NCI-H1048 (cell line): Measurements from ENCODE around the gene CENPU.
"Not testable (repeated sequence)": the region's sequence is repeated elsewhere in the genome, so short reads cannot be mapped to it uniquely, and the experiment has no call there.

Experiments used
- DNase-seq: peaks from one replicate; lab custom pipeline; 2025; lab: John Stamatoyannopoulos, UW

The CENPU gene, protein sequence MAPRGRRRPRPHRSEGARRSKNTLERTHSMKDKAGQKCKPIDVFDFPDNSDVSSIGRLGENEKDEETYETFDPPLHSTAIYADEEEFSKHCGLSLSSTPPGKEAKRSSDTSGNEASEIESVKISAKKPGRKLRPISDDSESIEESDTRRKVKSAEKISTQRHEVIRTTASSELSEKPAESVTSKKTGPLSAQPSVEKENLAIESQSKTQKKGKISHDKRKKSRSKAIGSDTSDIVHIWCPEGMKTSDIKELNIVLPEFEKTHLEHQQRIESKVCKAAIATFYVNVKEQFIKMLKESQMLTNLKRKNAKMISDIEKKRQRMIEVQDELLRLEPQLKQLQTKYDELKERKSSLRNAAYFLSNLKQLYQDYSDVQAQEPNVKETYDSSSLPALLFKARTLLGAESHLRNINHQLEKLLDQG

DNA sequence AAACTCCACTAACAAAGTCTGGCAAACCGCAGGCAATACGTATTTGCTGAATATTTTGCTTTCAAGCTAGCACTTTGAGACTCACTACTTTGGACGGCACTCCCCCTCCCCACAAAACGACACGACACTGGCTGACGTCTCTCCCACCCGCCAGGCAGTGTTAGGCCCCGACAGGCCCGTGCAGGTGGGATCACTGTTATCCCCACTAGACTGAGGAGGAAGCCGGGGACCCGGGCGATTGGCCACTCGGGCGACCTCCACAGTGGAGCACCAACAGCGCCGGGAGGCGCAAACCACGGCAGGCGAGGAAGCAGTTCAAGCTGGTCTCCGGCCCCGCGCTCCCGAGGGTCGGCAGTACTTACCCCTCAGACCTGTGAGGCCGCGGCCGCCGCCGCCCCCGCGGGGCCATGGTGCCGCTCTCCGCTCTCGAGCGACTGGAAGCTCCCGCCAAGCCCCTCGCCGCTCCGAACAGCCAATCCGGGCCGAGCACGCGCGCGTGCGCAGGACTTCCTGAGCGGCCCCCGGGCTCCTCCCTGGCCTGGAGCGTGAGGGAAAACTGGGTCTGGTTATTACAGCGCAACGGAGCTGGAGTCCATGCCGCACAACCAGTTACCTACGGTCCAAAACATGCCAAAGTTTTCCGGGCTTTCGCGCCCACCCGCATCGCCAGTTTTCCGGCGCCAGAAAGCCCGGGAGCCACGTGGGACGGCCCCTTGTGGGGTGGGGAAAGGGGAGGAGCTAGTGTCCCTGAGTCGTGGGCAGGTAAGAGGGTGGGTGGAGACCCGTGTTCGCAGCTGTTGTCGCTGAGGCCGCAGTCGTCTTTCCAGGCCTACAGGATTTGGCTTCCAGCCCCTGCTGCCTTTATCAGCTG is at the start of gene CENPU:
TSS of gene CENPU (minus strand) at position 443 of the 871 bp plus-strand sequence. CDS start at position 409, 34 bp downstream.
- DNase-seq = peak; percentile 99

DNA sequence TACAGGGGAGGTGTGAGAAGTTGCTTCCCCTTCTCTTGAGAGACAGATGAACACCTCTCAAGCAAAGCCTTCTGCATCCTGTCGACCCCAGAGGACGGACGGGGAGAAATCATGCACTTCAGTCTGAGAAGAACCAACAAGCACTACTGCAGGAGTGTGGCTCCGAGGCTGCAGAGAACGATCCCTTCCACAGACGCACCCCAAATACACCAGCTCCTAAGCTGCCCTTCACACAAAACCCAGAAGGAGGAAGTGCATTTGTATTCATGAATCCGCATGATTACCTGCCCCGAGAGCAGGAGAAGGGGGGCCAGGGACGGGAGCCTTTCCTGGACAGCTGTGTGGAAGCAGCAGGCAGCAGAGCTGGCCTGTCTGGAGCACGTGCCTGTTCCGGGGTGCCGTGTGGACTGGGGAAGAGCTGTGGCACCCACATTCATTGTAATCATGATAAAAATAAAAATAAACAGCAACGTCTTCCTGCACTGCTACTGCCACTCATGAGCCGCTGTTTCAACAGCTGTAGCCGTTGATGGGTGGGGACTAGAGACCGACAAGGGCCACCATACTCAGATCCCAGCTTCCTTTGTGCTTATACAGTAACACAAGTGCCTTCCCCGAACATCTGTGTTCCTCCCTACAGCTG is 49.0 kb upstream of the CENPU start:
- no peak for DNase-seq

DNA sequence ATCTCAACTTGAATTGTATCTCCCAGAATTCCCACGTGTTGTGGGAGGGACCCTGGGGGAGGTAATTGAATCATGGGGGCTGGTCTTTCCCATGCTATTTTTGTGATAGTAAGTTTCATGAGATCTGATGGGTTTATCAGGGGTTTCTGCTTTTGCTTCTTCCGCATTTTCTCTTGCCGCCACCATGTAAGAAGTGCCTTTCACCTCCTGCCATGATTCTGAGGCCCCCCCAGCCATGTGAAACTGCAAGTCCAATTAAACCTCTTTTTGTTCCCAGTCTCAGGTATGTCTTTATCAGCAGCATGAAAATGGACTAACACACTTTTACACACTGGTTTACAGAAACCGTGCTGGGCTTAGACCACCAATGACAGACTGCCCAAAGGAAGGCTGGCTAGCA is 45.3 kb upstream of the CENPU start:
- not testable (repeated sequence) for DNase-seq

DNA sequence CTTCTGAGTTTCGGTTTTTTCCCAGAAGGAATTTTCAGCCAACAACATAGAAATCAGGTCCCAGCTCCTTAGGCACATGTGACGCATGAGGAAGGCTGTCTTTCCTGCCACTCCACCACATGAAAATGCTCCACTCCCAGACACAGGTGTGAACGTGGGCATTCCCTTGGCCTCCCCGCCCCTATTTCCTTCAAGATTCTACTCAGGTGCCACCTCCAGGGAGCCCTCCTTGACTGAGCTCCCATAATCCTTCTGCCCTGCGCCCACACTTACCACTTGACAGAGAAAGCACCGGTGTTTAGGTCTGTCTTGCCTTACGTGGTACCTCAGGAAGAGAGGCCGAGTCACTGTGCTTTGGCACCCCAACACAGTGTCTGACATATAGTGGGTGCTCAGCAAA is 44.4 kb upstream of the CENPU start:
- DNase-seq = no peak

DNA sequence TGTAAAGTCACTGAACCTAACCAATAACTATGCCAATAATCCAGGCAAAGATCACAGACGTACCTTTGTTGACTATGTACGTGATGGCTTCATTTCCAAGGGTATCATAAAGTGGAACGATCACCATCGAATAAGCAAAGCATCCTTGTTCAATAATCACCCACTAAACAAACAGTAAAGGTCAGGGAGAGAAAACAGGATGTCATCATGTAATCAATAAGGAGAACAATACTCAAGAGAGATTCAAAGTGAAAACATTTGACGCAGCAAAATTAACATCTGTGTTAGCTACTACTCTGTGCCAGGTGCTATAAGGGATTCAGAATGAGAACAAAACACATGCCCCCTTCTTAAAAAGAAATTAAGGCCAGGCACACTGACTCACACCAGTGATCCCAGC is 42.9 kb upstream of the CENPU start:
- DNase-seq = no peak

DNA sequence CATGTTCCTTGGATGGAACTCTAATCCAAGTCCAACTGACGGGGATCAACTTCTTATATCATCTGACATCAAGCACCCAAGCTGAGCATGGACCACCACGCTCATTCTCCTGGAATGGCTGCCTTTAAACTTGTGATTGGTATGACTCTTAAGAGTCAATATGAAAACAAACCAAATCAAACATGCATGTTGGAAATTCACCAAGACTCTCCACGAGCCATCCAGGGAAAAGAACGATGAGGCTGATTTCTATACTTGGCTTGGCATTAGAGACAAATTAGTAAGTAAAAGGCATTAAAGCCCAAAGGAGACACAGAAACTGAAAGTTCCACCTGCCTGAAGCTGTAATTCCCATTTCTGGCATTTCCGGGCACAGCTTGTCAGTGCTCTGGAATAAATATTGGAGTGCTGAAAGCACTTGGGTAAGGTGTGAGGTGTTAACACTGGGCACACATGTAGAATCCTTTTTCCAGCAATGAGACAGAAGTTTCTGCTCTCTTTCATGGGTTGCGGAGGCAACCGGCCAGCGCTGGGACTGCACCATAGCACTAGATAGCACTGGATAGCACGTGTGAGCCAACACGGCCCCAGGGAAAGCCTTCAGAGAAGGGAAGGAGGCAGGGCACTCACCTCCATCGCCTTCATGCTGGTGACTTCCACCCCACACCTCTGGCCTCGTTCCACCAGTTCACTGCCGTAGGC is 42.1 kb upstream of the CENPU start:
- no peak for DNase-seq

DNA sequence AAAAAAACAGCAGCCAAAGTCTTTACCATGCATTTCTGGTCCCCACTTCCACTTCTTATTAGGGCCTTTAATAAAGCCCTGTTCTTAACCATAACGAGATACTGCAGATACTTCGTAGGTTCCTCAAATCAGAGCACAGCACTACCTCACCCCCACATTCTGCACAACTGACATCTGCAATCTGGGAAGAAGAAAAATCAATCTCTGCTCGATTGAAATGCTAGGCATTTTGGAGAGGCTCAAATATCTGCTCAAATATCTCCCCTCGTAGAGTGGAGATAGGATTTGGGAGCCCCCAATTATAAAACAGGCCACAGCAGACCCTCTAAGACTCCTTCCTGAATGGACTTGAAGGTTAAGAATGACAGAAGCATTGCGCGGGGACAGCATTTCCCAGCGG is 40.3 kb upstream of the CENPU start:
- no peak for DNase-seq

DNA sequence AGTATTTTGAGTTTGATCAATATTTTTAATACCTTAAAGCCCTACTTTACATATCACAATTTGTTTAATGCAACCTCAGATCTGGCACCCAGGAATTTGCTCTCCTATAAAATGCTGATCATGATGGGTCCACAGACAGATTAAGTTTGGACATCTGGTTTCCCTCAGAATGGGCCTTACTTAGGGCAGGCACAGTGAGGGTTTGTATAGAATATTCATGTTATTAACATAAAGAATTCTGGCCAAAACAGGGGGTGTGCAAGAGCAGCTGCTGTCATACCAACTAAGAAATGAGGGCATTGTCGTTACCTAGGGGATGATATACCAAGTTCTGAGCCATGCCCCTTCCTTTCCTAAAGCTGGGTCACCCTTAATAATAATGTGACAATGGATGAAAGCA is 37.5 kb upstream of the CENPU start:
- no peak for DNase-seq

DNA sequence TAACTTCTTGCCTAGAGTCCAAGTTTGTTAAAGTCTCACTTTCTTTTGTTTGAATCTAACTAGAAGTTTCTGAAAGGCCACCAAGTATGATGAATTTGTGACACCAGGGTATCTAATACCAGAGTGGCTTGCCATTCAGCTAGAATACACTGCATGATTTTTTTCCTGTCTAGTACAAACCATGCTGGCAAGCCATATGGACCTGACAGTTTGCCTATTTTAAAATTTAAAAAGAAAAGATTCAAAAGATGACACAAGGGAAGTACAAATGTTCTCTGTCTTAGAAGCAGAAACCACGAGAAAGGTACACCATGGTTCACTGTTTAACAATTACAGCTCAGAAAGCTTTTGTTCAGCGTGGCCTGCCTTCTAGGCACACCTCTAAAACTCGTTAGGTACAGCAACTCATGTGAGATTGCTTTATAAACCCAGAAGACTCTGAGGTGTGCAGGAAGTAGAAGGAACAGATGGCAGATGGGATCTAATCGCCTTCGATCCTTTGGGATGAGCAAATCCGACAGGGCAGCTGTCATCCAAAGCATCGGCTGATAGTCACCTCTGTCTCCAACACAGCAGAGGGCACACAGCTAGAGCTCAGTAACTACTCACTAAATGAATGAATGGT is 35.4 kb upstream of the CENPU start:
- no peak for DNase-seq

DNA sequence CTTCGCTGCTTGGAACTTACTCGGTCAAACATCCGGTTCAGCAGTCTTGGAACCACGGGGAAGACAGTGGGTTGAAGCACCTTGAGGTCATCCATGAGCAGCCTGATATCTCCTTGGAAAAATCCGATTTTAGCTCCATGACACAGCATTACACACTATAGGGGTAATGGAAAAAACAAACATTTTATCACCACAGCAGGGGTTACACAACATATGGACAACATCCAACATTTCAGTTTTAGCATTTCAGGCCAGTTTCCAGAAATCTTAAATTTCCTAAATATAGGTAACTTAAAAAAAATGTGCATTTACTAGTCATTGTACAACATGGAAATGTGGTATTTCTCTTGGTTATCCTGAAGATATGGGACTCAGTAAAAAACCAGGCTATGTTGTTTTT is 34.4 kb upstream of the CENPU start:
- no peak for DNase-seq

DNA sequence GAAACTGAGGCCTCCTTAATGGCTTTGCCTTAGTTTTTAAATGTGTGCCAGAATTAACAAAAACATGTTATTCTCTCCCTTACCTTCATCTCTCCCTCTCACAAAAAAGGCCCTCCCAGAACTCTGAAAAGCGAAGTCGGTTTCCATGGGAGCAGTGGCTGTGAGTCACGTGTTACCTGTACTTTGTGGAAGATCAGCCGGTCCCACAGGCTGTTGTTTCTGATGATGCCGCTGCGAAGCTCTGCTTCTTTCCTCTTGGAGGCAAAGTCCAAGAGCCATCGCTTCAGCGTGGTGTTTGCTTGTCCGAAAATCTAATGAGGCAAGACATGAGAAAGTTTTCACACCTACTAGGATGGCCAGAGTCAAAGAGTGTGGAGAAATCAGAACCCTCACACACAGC is 32.5 kb upstream of the CENPU start:
- DNase-seq = no peak

DNA sequence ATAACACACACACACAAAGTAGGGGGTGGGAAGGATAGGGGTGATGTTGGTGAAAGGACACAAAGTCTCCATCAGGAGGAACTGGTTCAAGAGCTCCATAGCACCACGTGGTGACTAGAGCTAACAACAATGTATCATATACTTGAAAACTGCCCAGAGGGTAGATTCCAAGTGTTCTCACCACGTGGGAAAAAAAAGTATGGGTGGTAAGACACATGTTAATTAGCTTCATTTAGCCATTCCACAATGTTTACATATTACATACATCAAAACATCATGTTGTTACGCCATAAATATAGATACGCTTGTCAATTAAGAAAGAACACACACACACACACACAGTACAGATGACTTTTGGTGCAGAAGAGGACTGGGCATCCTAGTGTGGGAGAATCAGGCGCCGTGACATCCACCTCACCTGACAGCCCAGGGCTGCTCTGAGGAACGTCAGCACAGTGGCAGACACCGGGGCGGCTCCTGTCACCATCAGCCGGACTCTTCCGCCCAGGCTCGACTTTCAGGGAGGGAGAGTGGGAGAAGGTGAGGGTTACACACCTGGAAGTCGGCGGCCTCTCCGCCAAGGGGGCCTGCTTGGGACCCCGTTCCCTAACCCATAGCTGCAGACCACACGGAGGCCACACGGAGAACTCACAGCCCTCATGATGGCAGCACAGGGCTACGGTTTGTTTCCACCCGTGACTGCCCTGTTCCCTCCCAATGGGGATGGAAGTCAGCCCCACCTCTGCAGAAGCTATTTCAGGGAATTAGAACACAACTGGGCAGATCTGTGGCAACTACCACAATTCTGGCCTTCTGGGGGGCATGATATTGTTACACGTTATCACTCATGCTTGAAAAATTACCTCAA is 31.8 kb upstream of the CENPU start:
- DNase-seq = no peak

DNA sequence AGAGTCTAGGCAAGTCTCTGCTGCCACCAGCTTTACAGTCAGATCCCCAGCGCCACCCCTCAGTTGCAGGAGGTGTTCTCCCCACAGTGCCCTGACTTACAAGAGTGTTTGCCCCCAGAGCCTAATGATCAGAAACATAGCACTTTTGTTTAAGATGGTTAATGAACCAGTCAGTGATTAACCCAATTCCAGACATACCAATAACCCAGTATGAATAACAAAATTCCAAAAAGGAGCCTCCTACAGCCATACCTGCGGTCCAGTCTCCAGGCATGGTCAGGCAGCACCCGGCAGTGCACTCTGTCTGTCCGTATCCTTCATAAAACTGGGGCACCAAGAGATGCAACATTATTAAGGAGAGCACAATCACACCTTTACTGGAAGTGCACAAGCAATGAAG is 30.7 kb upstream of the CENPU start:
- DNase-seq = no peak

DNA sequence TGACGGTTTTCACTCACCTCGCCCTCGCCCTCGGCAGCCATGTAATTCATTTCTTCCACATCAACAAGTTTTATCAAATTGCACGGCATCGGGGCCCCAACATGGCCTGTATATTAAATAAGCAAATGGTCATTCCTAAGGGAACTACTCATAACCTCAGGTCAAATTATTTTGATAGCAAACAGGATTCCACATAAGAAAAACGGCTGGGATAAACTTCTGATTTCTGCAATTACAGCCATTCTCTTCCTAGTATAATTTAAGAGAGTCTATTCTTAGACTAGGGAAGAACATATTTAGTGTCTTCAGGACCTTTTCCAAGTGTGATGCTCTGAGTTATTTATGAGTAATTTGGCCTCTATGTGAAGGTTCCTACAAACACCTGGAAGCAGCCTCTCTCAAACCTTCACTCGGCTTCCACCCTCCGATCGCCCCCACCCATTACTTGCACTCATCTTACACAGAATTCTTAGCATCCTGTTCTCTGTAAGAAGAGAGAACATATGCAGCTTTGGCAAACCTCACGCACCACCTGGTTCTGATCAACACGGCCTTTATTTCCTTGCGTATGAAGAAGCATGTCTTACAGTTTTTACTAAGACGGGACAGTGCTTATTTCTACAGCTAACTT is 29.4 kb upstream of the CENPU start:
- DNase-seq = no peak

DNA sequence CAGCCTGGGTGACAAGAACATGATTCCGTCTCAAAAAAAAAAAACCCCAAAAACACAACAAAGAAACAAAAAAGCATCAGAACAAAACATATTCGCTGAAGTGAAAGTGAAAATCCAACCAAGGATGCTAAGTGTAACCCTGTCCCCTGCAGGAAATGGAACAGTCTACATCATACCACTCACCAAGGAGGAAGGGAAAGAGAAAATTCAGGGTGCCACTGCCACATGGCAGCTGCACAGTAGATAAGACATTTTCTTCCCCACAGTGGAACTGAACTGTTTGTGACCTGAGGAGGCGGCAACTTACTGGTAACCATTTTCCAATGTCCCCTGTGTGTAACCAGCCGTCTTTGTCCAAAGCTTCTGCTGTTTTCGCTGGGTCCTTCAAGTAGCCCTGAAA is 28.2 kb upstream of the CENPU start:
- DNase-seq = no peak

DNA sequence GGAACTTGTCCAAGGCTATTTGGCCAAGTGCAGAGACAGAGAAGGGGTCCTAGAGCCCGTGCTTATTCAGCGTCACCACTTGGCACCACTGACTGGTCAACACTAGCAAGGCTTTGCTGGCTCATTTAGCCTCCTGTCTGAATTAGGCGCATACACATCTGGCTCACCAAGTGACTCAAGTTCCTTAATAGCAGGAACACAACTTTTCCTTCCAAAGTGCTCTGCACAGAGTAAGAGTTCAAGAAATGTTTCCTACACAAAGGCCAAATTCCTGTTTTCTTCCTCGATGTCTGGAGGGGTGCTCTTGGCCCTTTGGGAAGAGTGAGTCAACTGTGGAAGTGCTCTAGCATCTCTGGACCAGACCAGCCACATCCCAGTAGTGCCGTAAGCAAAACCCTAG is 26.8 kb upstream of the CENPU start:
- no peak for DNase-seq

DNA sequence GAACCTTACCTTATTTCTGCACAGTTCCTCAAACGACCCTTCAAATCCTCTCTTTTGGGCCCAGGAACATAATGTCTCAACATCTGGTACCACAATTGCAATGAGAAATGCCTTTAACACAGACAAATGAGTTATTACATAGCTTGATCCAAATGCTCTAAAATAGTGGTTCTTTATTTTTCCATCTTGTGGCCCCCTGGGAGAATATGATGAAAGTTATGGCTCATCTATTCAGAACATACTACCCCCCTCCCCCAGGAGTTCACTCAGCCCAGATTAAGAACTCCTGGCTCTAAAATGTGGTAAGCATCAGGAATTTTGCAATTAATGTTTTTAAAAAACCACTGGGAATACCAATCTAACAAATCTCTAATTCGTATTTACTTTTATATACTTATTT is 23.9 kb upstream of the CENPU start:
- no peak for DNase-seq

DNA sequence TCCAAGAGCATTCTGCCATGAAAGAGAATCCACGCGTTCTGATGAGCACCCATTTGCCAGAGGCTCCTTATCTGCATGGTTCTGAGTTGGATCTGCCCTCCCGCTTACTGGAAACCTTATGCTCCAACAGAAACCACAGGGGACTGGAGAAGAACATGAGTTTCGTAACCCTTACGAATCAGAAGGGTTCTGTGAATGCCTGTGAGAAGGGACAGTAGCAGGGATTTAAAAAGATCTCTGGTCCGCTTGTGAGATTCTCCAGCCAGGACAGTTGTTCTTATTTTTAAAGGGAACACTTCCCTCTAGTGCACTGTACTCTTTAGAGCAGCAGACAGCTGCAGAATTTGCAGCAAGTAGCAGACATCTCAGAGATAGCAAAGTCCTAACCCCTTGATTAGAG is 22.5 kb upstream of the CENPU start:
- DNase-seq = no peak

DNA sequence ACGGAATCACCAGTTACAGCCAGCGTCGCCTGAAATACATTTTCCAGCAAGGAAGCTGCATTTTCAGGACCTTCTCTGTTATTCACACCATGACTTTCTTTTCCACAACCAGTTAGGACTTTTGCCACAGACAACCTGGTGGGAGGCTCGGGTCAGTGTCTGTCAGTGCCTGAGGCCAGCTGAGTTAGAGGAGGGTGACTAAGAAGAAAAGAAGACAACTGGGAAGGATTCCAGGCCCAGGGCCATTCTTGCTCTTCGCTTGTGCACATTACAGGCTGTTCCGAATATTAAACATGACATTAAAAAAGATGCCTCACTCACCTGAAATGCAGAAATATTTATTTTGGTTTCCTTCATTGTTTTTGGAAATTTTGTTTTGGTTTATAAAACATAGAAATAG is 21.4 kb upstream of the CENPU start:
- DNase-seq = no peak
